HuH-7.5 (cell line): Measurements from ENCODE around the gene WBP2.
"Not testable (repeated sequence)": the region's sequence is repeated elsewhere in the genome, so short reads cannot be mapped to it uniquely, and the experiment has no call there.

Experiments used
- DNase-seq: peaks from one replicate; pipeline ENCODE4 v3.0.0; 2011; ENCODE audit warnings: low spot score

The WBP2 gene

GRCh38 chr17:75865404-75866188 lies 10.5 kb upstream of the WBP2 start:
- not testable (repeated sequence) for DNase-seq

GRCh38 chr17:75864887-75865286 lies 9.8 kb upstream of the WBP2 start:
- DNase-seq, result not testable (repeated sequence)

GRCh38 chr17:75864448-75864871 lies 9.3 kb upstream of the WBP2 start:
- no peak for DNase-seq

GRCh38 chr17:75861927-75862317 lies 6.8 kb upstream of the WBP2 start:
- no peak for DNase-seq

GRCh38 chr17:75859358-75859757 lies 4.2 kb upstream of the WBP2 start:
- not testable (repeated sequence) for DNase-seq

- DNase-seq, result no peak
Measured at GRCh38 chr17:75856062-75856756, 1.1 kb upstream of the WBP2 start.

GRCh38 chr17:75854881-75855309 lies 240 bp downstream of the WBP2 start:
- no peak for DNase-seq

- no peak for DNase-seq
Measured at GRCh38 chr17:75854101-75854748, 910 bp downstream of the WBP2 start.

- no peak for DNase-seq
Measured at GRCh38 chr17:75853433-75853832, 1.7 kb downstream of the WBP2 start.

GRCh38 chr17:75851693-75851991 lies 3.5 kb downstream of the WBP2 start:
- not testable (repeated sequence) for DNase-seq

- DNase-seq, result no peak
Measured at GRCh38 chr17:75850928-75851692, 4.0 kb downstream of the WBP2 start.

- no peak for DNase-seq
Measured at GRCh38 chr17:75849724-75850123, 5.4 kb downstream of the WBP2 start.

GRCh38 chr17:75849279-75849646 lies 5.9 kb downstream of the WBP2 start:
- no peak for DNase-seq

- DNase-seq, result no peak
Measured at GRCh38 chr17:75848523-75849278, 6.4 kb downstream of the WBP2 start.

GRCh38 chr17:75847614-75848522 lies 7.3 kb downstream of the WBP2 start:
- no peak for DNase-seq

GRCh38 chr17:75846692-75847613 lies 8.2 kb downstream of the WBP2 start:
- DNase-seq, result no peak

- DNase-seq, result no peak
Measured at GRCh38 chr17:75845933-75846691, 9.0 kb downstream of the WBP2 start.

- peak; percentile 86 for DNase-seq
Measured at GRCh38 chr17:75845058-75845711, 9.9 kb downstream of the WBP2 start.
